Stimulated activated CD8-positive, alpha-beta memory T cell treated with anti-CD3 and anti-CD28 coated beads, Interleukin-4, amount 100 ng/mL, for 48 hours (primary cell): ENCODE data around the gene MICALL1.
"Not testable (repeated sequence)": the region's sequence is repeated elsewhere in the genome, so short reads cannot be mapped to it uniquely, and the experiment has no call there.

ENCODE experiments used
- DNase-seq: peaks from one replicate; pipeline ENCODE4 v3.0.0-alpha.2; 2020

Gene MICALL1

GRCh38 chr22:37931893-37932389 lies 25.8 kb downstream of the MICALL1 start:
- no peak for DNase-seq

DNA sequence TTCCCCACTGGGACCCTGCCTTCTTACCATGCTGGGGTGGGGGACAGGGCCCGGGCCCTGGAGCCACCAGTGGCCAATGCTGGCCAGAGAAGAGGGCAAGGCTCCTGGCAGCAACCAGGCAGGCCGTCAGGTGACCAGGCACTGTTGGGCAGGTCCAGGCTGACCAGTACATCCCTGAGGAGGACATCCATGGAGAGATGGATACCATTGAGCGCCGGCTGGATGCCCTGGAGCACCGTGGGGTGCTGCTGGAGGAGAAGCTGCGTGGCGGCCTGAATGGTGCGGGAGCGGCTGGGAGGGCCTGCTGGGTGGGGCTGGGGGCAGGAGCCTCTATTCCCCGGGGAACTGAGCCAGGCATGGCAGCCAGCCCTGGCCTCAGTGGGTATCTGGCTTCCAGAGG lies 26.3 kb downstream of the MICALL1 start:
- DNase-seq, result no peak

GRCh38 chr22:37932821-37933578 lies 26.9 kb downstream of the MICALL1 start:
- DNase-seq, result no peak

DNA sequence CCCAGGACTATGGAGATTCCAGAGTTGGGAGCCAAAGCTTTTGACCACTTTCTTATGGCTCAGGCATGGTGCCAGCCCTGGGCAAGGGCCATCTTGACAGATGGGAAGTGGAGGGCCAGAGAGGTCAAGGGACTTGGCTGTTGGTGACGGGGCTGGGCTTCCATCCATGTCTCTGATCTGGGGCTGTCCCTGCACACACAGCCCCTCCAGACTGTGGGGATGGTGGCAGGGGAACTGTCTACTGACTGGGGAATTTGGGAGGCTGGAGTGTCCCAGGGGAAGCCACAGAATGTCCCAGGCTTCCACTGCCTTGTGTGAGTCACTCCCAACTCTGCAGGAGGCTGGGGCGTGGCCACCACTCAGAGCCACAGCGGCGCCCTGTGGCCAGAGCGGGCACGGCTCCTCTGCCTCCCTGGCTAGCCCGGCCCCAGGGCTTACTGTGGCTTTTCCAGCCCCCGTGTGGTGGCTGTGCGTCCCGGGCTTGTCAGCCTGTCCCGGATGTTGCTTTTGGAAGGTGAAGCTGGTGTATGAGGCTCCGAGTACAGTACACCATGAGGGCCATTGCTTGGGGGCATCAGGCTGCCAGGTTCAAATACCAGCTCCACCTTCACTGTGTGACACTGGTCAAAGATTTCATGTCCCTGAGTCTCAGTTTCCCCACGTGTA lies 27.7 kb downstream of the MICALL1 start:
- DNase-seq, result peak; percentile 92

GRCh38 chr22:37940698-37941376 lies 34.7 kb downstream of the MICALL1 start:
- no peak for DNase-seq

DNA sequence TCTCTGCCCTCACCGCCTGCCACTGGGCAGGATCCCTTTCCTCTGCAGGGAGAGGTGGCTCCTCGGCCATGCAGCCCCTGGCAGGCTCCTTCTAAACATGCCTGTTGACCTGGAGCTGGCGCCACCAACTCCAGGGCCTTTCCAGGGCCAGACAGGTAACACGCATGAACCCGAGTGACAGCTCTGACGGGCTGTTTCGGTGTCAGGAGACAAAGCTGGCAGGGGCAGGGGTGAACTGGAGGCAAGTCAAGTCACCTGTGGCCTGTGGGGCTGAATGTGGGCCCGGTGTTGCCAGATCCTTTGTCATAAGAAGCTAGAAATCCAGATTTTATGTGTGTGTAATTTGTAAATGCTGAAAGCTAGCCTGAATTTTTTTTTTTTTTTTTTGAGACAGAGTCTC lies 36.0 kb downstream of the MICALL1 start:
- no peak for DNase-seq

DNA sequence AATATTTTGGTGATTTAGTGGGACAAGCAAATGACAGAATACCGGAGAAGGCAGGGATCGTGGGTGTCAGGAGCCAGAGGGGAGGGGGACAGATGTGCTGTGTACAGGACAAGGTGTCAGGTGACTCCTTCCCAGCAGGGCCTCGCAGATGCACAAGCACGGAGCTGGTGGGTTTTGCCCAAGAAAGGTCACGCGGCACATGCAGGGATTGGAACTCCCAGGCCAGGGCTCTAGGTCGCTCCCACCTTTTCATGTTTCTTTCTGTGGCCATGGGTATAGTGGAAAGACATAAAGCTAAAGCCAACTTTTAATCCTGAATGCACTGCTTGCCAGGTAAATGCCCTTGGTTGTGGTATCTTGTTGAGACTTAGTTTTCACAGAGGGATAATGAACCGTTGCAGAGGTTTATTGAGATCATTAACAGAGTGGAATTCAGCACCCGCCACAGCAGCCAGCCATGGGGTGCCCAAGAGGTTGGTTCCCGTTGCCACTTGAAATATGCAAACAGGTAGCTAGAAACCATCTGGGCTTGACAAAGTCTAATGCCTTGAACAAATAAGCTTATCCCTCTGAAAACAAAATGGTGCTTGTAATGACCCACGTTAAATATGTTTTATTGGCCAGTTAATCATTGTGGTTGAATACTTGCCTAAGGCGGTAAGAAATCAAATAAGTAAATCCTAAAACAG lies 37.2 kb downstream of the MICALL1 start:
- DNase-seq, result no peak

DNA sequence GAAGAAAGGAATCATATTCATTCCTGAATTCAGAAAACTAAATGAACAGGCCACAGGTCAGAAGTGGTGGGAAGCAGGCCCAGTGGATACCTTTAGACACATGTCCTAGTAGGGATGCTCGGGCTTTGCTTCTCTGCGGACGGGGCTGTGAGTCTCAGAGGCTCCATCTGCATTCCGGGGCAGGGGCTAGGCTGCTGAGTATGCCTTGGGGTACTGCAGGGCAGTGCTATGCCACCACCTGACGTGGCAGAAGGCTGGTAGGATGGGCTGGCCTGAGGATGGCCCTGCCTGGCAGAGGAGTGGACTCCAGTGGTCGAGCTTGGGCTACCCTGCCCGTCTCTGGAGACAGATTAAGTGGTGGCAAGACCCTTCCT lies 37.7 kb downstream of the MICALL1 start:
- no peak for DNase-seq

GRCh38 chr22:37944423-37944822 lies 38.3 kb downstream of the MICALL1 start:
- not testable (repeated sequence) for DNase-seq

- DNase-seq, result not testable (repeated sequence)
Observed at GRCh38 chr22:37947142-37947795, 41.2 kb downstream of the MICALL1 start.

DNA sequence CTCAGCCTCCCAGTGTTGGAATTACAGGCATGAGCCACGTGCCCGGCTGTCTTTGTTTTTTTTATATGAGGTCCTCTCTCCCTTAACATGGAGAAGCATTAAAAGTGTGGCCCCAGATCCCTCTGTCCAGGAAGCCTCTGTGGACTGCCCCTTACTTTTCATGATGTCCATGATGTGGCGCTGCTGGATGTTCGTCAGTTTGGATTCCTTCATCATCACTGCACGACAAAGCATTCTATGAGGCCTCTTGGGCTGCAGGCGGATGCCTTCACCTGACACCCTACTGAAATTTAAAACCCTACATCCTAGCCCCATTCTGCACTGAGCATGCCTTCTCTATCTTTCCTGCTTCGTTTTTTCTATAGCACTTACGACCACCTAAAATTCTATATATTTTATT lies 45.2 kb downstream of the MICALL1 start:
- no peak for DNase-seq

GRCh38 chr22:37952629-37953028 lies 46.5 kb downstream of the MICALL1 start:
- DNase-seq, result not testable (repeated sequence)

GRCh38 chr22:37953062-37953436 lies 47.0 kb downstream of the MICALL1 start:
- peak; percentile 28 for DNase-seq

DNA sequence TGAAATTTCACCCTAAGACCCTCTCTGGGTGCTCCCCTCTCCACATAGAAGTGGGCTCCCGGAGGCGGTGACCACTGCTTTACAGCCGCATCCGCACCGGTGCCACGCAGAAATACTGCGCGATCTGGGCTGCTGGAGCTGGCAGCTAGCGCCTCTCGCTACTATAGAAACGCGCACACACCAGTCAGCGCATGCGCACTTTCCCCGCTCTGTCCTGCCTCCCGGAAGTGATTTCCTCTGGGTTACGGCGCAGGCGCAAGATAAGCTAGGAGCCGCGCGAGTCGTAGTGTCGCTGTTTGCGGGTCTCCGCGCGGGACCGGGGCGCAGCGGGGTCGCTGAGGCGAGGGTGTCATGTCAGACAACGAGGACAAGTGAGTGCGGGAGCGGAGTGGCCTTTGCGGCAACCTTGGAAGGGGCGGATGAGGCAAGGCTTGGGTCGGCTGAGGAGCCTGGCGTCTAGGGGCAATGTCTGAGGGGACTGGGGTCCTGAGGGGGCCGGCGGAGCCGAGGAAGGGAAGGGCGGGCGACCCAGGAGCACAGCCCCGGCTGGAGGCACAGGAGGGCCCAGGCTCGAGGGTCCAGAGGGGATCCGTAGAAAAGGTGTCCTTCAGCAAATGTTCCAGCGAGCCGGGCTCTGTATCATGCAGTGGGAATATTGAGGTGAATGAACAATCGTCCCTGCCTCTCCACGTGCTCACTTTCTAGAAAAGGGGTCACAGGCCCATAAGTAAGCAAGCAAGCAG lies 47.5 kb downstream of the MICALL1 start, which contains the start of the genes C22orf23 and POLR2F:
Gene C22orf23, minus strand, starts transcription at position 165 of the 743 bp plus-strand sequence. CDS start 452 bp downstream, outside the sequence.
Gene POLR2F, plus strand, starts transcription at position 263 of the 743 bp plus-strand sequence. Its CDS starts 89 bp downstream, at position 352.
- DNase-seq, result peak; percentile 97

DNA sequence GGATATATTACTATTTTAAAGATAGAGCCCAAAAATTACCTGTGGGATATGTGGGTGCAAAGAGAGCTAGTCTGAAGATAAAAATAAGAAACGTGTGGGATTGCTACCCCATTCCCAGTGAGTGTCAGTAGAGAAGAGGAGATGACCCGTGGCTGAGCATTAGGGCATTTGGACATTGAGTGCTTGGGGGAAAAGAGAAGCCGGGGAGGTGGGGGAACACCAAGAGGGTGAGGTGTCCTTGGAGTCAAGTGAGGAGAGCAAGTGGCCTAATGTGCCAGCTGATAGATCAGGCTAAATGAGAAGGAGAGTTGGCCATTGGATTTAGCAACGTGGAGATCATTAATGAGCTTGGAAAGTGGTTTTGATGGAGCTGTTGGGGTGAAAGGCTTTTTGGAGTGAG lies 48.6 kb downstream of the MICALL1 start:
- DNase-seq, result no peak

- DNase-seq, result not testable (repeated sequence)
Observed at GRCh38 chr22:37955825-37956397, 49.8 kb downstream of the MICALL1 start.

- no peak for DNase-seq
Observed at GRCh38 chr22:37957232-37957631, 51.1 kb downstream of the MICALL1 start.

GRCh38 chr22:37959231-37959825 lies 53.2 kb downstream of the MICALL1 start:
- no peak for DNase-seq

DNA sequence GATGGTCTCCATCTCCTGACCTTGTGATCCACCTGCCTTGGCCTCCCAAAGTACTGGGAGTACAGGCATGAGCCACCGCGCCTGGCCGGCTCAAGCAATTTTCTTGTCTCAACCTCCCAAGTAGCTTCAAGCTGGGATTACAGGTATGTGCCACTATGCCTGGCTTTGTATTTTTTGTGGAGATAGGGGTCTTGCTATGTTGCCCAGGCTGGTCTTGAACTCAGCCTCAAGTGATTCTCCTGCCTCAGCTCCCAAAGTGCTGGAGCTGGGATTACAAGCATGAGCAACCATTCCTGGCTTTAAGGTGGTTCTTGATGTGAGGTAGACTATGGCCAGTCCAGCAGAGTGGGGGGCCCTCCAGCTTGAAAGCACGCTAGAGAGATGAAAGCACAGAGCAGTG lies 55.0 kb downstream of the MICALL1 start:
- DNase-seq, result no peak

- no peak for DNase-seq
Observed at GRCh38 chr22:37965940-37966664, 60.0 kb downstream of the MICALL1 start.
